ENCODE data around the gene LPA.
"Not testable (repeated sequence)": the region's sequence is repeated elsewhere in the genome, so short reads cannot be mapped to it uniquely, and the experiment has no call there.

Gene LPA, protein sequence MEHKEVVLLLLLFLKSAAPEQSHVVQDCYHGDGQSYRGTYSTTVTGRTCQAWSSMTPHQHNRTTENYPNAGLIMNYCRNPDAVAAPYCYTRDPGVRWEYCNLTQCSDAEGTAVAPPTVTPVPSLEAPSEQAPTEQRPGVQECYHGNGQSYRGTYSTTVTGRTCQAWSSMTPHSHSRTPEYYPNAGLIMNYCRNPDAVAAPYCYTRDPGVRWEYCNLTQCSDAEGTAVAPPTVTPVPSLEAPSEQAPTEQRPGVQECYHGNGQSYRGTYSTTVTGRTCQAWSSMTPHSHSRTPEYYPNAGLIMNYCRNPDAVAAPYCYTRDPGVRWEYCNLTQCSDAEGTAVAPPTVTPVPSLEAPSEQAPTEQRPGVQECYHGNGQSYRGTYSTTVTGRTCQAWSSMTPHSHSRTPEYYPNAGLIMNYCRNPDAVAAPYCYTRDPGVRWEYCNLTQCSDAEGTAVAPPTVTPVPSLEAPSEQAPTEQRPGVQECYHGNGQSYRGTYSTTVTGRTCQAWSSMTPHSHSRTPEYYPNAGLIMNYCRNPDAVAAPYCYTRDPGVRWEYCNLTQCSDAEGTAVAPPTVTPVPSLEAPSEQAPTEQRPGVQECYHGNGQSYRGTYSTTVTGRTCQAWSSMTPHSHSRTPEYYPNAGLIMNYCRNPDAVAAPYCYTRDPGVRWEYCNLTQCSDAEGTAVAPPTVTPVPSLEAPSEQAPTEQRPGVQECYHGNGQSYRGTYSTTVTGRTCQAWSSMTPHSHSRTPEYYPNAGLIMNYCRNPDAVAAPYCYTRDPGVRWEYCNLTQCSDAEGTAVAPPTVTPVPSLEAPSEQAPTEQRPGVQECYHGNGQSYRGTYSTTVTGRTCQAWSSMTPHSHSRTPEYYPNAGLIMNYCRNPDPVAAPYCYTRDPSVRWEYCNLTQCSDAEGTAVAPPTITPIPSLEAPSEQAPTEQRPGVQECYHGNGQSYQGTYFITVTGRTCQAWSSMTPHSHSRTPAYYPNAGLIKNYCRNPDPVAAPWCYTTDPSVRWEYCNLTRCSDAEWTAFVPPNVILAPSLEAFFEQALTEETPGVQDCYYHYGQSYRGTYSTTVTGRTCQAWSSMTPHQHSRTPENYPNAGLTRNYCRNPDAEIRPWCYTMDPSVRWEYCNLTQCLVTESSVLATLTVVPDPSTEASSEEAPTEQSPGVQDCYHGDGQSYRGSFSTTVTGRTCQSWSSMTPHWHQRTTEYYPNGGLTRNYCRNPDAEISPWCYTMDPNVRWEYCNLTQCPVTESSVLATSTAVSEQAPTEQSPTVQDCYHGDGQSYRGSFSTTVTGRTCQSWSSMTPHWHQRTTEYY (N-terminal part only)

DNA sequence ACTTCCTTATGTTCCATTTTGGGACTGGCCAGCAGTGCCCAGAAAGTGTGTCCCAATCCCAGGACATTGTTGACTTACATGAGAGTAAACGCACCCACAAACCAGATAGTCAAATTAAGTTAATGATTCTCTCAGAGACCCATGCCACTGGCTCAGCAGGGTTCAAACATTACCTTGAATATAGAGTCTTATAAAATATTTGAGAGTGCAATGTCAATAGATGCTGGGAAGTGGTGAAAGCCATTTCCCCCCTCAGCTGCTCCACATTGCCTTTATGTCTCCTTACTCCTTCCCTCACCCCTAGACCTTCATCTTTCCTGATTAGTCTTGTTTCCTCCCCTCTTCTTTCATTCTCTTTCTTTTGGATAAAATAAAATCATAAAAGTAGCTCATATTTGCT is at the start of gene LPA:
Gene LPA, minus strand, starts transcription at position 78 of the 400 bp plus-strand sequence. Its CDS starts 61 bp downstream, at position 17.
- DNase-seq (ENCODE audit: low read depth) = not testable (repeated sequence)

GRCh38 chr6:160708993-160709392 is 44.9 kb upstream of the LPA start:
- DNase-seq (ENCODE audit: low read depth) = not testable (repeated sequence)

GRCh38 chr6:160704688-160705087 is 40.6 kb upstream of the LPA start:
- not testable (repeated sequence) for DNase-seq (ENCODE audit: low read depth)

DNA sequence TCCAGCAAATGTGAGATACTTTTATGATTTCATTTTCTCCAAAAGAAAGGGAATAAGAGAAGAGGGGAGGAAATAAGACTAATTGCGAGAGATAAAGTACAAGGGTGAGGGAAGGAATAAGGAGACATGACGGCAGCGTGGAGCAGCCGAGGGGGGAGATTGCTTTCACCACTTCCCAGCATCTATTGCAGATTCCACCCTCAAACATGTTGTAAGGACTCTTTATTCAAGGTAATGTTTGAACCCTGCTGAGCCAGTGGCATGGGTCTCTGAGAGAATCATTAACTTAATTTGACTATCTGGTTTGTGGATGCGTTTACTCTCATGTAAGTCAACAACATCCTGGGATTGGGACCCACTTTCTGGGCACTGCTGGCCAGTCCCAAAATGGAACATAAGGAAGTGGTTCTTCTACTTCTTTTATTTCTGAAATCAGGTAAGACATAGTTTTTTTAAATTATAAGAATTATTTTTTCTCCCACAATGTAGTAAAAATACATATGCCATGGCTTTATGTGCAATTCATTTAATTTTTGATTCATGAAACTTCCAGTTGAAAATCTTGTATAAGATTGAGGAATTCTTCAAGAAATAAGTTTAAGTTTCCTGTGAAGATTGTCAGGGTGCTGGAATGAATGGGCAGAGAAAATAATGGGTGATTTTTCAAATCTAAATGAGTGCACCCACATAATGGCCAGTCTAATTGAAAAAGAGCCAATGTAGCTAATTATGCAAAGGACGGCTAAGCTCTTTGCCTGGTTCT is 38.0 kb upstream of the LPA start, which contains the start of gene PLG:
Gene PLG, plus strand, starts transcription at position 327 of the 763 bp plus-strand sequence. Its CDS starts 61 bp downstream, at position 388.
- not testable (repeated sequence) for DNase-seq (ENCODE audit: low read depth)

- no peak for DNase-seq (ENCODE audit: low read depth)
Observed at GRCh38 chr6:160697826-160698225, 33.8 kb upstream of the LPA start.

- not testable (repeated sequence) for DNase-seq (ENCODE audit: low read depth)
Observed at GRCh38 chr6:160696884-160697283, 32.8 kb upstream of the LPA start.

GRCh38 chr6:160695622-160696021 is 31.5 kb upstream of the LPA start:
- not testable (repeated sequence) for DNase-seq (ENCODE audit: low read depth)

DNA sequence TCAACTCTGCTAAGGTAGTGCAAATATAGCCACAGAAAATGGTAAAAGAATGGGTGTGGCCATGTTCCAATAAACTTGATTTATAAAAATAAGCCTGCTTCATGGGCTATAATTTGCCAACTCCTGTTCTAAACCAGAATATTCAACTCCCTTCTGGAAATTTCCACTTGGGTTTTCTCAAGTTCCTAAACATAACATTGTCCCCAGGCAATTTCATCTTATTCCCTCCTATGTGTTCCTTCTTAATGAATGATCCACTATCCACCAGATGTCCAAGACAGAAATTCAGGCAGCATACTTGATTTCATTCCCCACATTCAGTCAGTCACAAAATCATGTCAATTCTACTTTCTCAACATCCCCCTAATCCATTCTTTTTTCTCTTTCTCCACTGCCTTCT is 30.9 kb upstream of the LPA start:
- not testable (repeated sequence) for DNase-seq (ENCODE audit: low read depth)

DNA sequence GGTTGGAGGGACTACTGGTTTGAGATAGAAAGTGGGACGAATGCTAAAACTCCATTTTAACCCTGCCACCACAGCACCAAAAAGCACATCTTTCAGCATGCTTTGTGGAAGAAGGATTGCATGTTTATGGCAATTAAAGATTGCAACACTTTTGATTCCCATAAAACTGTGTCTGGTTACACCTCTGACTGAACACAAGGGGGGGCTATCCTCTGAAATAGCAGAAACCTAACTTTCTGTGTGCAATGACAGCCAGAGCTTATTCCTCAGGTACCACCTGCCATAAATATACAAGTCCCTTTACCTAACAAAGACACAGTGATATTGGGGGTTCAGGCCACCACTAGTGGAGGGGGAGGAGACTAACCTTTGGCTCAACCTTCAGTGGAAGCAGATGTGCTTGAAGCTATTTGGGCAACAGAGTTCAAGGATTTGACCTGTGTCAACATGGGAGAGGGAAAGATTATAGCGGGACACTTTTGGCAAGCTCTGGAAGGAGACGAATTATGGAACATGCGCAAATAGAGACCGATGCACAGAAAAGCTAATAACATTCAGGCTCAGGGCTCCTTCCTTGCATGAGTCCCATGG is 28.4 kb upstream of the LPA start:
- no peak for DNase-seq (ENCODE audit: low read depth)

GRCh38 chr6:160691617-160692016 is 27.5 kb upstream of the LPA start:
- no peak for DNase-seq (ENCODE audit: low read depth)

DNA sequence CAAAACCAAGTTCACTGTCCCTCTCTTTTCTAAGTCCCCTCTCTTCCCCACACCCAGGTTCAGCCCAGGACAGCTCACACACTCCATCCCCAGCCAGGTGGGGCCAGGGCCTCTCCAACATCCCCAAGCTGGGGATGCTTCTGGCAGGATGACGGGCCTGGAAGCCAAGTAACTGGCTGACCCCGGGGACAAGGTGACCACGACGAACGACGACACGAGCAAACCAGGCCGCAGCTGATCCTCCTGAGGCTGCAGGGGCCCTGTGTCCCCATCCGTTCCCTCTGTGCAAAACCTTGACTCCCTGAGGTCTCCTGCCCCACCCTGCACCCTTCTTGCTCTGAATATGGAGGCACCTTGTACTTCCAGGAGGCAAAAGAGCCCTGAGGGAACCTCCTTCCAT is 26.4 kb upstream of the LPA start:
- no peak for DNase-seq (ENCODE audit: low read depth)

DNA sequence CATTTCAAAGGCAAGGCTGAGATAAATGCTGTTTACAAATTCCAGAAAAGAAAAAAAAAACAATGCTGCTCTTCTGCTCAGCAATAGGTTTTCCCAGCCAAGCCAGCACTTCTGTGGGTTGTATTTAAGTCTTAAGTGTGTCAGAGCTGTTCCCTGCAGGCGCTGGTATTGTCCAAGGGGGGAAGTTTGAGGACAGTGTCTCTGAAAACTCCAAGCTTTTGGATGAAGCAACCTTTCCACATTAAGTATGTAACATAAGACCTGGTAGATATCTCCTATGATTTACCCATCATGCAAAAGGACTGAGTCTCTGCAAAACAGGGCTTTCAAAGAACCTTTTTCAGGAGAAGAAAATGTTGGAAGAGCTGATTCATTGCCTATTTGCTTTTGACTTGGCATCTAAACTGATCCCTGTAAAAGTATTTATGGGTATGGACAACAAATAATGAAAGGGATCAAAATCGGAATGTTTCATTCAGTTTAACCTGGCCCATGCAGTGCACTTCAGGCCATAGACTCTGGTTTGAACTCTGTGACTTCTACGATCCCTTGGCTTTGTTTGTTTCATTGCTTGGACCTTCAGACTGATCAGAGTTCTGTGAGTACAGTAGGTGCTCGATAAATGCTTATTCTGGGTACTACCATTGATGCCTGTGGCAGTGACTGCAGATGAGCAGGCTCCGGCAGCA is 21.8 kb upstream of the LPA start:
- DNase-seq (ENCODE audit: low read depth) = no peak

DNA sequence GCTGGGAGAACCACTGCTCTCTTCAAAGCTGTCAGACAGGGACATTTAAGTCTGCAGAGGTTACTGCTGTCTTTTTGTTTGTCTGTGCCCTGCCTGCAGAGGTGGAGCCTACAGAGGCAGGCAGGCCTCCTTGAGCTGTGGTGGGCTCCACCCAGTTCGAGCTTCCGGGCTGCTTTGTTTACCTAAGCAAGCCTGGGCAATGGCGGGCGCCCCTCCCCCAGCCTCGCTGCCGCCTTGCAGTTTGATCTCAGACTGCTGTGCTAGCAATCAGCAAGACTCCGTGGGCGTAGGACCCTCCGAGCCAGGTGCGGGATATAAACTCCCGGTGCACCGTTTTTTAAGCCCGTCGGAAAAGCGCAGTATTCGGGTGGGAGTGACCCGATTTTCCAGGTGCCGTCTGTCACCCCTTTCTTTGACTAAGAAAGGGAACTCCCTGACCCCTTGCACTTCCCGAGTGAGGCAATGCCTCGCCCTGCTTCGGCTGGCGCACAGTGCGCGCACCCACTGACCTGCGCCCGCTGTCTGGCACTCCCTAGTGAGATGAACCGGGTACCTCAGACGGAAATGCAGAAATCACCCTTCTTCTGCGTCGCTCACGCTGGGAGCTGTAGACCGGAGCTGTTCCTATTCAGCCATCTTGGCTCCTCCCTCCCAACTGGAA is 21.2 kb upstream of the LPA start:
- DNase-seq (ENCODE audit: low read depth) = not testable (repeated sequence)

DNA sequence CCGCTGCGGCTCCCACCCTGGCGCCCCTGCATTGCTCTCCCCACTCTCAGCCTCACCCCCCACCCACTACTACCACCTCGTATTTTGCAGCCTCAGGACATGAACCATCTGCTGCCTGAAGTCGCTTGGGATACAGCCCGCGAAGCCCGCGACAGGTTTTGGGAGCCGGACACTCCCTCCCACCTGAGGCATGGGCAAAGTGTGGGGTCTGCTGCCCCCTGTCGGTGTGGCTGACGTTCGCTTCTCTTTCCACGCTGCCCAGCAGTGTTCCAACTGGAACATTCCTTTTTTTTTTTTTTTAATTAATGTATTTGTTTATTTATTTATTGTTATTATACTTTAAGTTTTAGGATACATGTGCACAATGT is 15.3 kb upstream of the LPA start:
- no peak for DNase-seq (ENCODE audit: low read depth)

- no peak for DNase-seq (ENCODE audit: low read depth)
Observed at GRCh38 chr6:160678744-160679401, 14.8 kb upstream of the LPA start.

DNA sequence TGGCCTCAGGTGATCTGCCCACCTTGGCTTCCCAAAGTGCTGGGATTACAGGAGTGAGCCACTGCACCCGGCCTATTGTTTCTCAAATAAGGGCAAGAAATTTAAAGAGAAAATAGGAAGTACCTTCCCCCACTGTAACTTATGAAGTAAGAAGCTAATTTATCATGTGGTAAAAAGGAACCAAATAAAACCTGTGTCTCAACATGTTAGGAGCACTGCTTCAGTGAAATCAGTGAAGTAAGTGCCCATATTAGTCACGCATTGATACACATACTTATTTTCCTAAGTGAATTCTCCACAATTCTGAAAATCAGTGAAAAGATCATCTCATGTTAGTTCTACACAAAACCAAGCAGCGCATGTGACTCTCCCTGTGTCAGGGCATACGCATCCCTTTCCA is 14.2 kb upstream of the LPA start:
- no peak for DNase-seq (ENCODE audit: low read depth)

DNA sequence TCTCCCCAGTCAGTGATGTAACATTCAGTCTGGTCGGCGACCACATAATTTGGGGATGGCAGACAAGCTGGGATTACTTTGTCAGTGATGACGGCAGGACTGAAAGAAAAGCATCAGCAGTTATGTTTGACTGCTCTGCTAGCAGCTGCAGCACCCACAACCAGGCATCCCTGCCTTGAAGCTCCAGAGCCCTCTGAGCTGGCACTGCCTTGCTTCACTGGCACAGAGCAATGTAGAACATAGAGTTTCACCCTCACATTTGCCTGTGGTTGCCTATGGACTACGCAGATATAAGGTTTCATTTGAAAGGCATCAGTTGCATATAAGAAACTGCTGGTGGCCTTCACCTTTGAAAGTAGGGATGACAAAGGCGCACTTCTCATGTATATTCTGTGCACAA is 12.3 kb upstream of the LPA start:
- not testable (repeated sequence) for DNase-seq (ENCODE audit: low read depth)

- no peak for DNase-seq (ENCODE audit: low read depth)
Observed at GRCh38 chr6:160668589-160668988, 4.5 kb upstream of the LPA start.
